Right lobe of liver (tissue), 4 donors: ENCODE measurements around the gene RAI2.

Source experiments
- POLR2A ChIP-seq: fragments of 450-650 bp; IDR thresholded peaks from one replicate; pipeline ENCODE4 v1.6.1; 2017; ENCODE audit warnings: antibody characterized with exemption, mild to moderate bottlenecking
- TF ChIP-seq, protein P1 (sequence below), 4 donors: fragments of 200-600 bp in 3 of 4; fragments of 450-650 bp in 1 of 4; IDR thresholded peaks; one replicate each; pipeline versions ENCODE4 v1.5.1 to v1.8.0; 2016 to 2022; ENCODE audit warnings: antibody characterized with exemption in 4 of 4, mild to moderate bottlenecking in 2 of 4
- donor health status: DM: no; HTN: no; CAD: no.
- donor health status: DM: no; HTN: no; CAD: no.
- donor health status: DM: no; HTN: yes; CAD: no.

GRCh38 chrX:17854069-17854468, 7.0 kb downstream of the RAI2 start:
- TF ChIP-seq, protein P1, sequence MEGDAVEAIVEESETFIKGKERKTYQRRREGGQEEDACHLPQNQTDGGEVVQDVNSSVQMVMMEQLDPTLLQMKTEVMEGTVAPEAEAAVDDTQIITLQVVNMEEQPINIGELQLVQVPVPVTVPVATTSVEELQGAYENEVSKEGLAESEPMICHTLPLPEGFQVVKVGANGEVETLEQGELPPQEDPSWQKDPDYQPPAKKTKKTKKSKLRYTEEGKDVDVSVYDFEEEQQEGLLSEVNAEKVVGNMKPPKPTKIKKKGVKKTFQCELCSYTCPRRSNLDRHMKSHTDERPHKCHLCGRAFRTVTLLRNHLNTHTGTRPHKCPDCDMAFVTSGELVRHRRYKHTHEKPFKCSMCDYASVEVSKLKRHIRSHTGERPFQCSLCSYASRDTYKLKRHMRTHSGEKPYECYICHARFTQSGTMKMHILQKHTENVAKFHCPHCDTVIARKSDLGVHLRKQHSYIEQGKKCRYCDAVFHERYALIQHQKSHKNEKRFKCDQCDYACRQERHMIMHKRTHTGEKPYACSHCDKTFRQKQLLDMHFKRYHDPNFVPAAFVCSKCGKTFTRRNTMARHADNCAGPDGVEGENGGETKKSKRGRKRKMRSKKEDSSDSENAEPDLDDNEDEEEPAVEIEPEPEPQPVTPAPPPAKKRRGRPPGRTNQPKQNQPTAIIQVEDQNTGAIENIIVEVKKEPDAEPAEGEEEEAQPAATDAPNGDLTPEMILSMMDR (IDR thresholded peaks at IDR 0.05), result no peak
- no peak for TF ChIP-seq POLR2A
